ENCODE data around the gene DAD1. TPM values are rescaled to one million over a fixed set of nuclear protein-coding genes. Genes with fewer than 3 reads are reported as not detected.

Gene DAD1
- total RNA-seq, 1 experiment from 2014 or later = 162 TPM

- Histone ChIP-seq H2AFZ (ENCODE audit: low read depth, low read length, poor library complexity, severe bottlenecking) (no peak overlapping the region), H3K9me3 (ENCODE audit: control insufficient read depth in 1 of 2, insufficient read depth in 1 of 2, low read depth in 1 of 2, low read length in 2 of 2) (no peaks in the 10 kb centered on the region), H3K4me3 (replicated peaks in 1 of 2; ENCODE audit: low read depth in 1 of 2, low read length in 2 of 2) (no peak overlapping the region), H4K20me1 (ENCODE audit: insufficient read depth) (no peaks in the 10 kb centered on the region), H3K9ac (ENCODE audit: low read length) (no peak overlapping the region), H3K4me1 (ENCODE audit: control insufficient read depth in 1 of 2, insufficient read depth in 2 of 2, low read length in 2 of 2) (peaks cover 12% of the 10 kb centered on the region in 2 experiments), H3K36me3 (ENCODE audit: control insufficient read depth in 1 of 2, insufficient read depth in 2 of 2, low read length in 2 of 2) (no peaks in the 10 kb centered on the region), H3K27me3 (ENCODE audit: insufficient read depth, low read length) (peaks cover 8% of the 10 kb centered on the region; the same call in 1 of the 2 replicates), H3K4me2 (ENCODE audit: low read length) (no peak overlapping the region), H3K79me2 (ENCODE audit: insufficient read depth, low read length) (no peaks in the 10 kb centered on the region), H3K27ac (ENCODE audit: low read depth, low read length) (no peak overlapping the region), H3K9me2 (ENCODE audit: insufficient read depth) (no peaks in the 10 kb centered on the region)
- BruUV-seq (replicated peaks) = no TSS peak
- intact Hi-C loops (cut with micrococcal nuclease) = no loop called here
- ChIA-PET POLR2A (no interaction called here), CTCF (no interaction called here), RAD21 (ENCODE audit: low non-redundant PET in 1 of 2, low total read pairs in 2 of 2, uncharacterized antibody in 2 of 2, unreplicated experiment in 2 of 2) (no interaction called here)
- DNase-seq (ENCODE audit: low read depth, low spot score) (no peak), ATAC-seq (no peak)
- TF ChIP-seq CBX3 (IDR thresholded peaks at IDR 0.05; ENCODE audit: low read depth) = no peak
- no peak for TF ChIP-seq ZBTB33 (IDR thresholded peaks at IDR 0.05; ENCODE audit: extremely low read depth, insufficient replicate concordance, low read length)
- TF ChIP-seq SRF (IDR thresholded peaks at IDR 0.05; ENCODE audit: low read depth) = no peak
- TF ChIP-seq REST (IDR thresholded peaks at IDR 0.05; ENCODE audit: low read depth) = no peak
- no peak for TF ChIP-seq CEBPB (IDR thresholded peaks at IDR 0.05; ENCODE audit: low read depth)
Measured at GRCh38 chr14:22532345-22533056, 56.5 kb downstream of the DAD1 start.
